Liver (tissue), 9 donors: Measurements from ENCODE around the gene CSNK1G1. TPM values are rescaled to one million over a fixed set of nuclear protein-coding genes. Genes with fewer than 3 reads are reported as not detected.

Source experiments
- DNase-seq: peaks from one replicate; pipeline ENCODE4 v3.0.0-alpha.2; 2017; ENCODE audit warnings: low spot score
- H3K27ac ChIP-seq, 2 donors: one replicate each; pipeline ENCODE4 v1.7.0; 2013; ENCODE audit warnings: inconsistent platforms in 2 of 2, low read length in 2 of 2, control low read depth in 1 of 2, low read depth in 1 of 2, mild to moderate bottlenecking in 1 of 2
- H3K27me3 ChIP-seq, 4 donors: one replicate each; pipeline versions ENCODE4 v1.6.1 to v1.7.0; 2013; ENCODE audit warnings: low read length in 3 of 4, inconsistent platforms in 1 of 4, mild to moderate bottlenecking in 1 of 4, moderate library complexity in 1 of 4; ENCODE audit not compliant: control insufficient read depth in 4 of 4, insufficient read depth in 4 of 4
- H3K36me3 ChIP-seq, 4 donors: one replicate each; pipeline versions ENCODE4 v1.6.1 to v1.7.0; 2013; ENCODE audit warnings: low read length in 3 of 4, mild to moderate bottlenecking in 3 of 4, low read depth in 1 of 4, moderate library complexity in 1 of 4; ENCODE audit not compliant: control insufficient read depth in 4 of 4, insufficient read depth in 3 of 4
- H3K4me1 ChIP-seq, 4 donors: one replicate each; pipeline versions ENCODE4 v1.6.1 to v1.7.0; 2013; ENCODE audit warnings: low read length in 3 of 4, mild to moderate bottlenecking in 3 of 4, moderate library complexity in 1 of 4; ENCODE audit not compliant: control insufficient read depth in 4 of 4, insufficient read depth in 4 of 4
- H3K4me3 ChIP-seq, 3 donors: one replicate each; pipeline versions ENCODE4 v1.6.1 to v1.7.0; 2013; ENCODE audit warnings: low read length in 3 of 3, control low read depth in 1 of 3, low read depth in 1 of 3, mild to moderate bottlenecking in 1 of 3
- H3K9ac ChIP-seq, 2 donors: one replicate each; pipeline ENCODE4 v1.7.0; 2013; ENCODE audit warnings: low read length in 2 of 2, mild to moderate bottlenecking in 2 of 2, moderate library complexity in 2 of 2, control low read depth in 1 of 2, low read depth in 1 of 2
- H3K9me3 ChIP-seq, 4 donors: one replicate each; pipeline versions ENCODE4 v1.6.1 to v1.7.0; 2013; ENCODE audit warnings: low read length in 3 of 4; ENCODE audit not compliant: control insufficient read depth in 4 of 4
- ATF3 ChIP-seq: IDR thresholded peaks from 2 replicates; pipeline ENCODE4 v1.6.1; 2016; ENCODE audit warnings: antibody characterized with exemption
- EGR1 ChIP-seq, 2 donors: IDR thresholded peaks; 2 replicates each; pipeline ENCODE4 v1.6.1; 2016 to 2018; ENCODE audit warnings: antibody characterized with exemption in 2 of 2, low read depth in 2 of 2
- FOXA1 ChIP-seq: IDR thresholded peaks from 2 replicates; pipeline ENCODE4 v1.6.1; 2016; ENCODE audit warnings: antibody characterized with exemption
- FOXA2 ChIP-seq: IDR thresholded peaks from 2 replicates; pipeline ENCODE4 v1.6.1; 2016; ENCODE audit warnings: antibody characterized with exemption
- GABPA ChIP-seq, 2 donors: IDR thresholded peaks in 1 of 2; conservative IDR thresholded peaks in 1 of 2; 2 replicates each; pipeline ENCODE4 v1.6.1; 2016; ENCODE audit warnings: antibody characterized with exemption in 2 of 2, mild to moderate bottlenecking in 1 of 2, moderate library complexity in 1 of 2
- HNF4A ChIP-seq, 2 donors: conservative IDR thresholded peaks; 2 replicates each; pipeline ENCODE4 v1.6.1; 2016; ENCODE audit warnings: antibody characterized with exemption in 2 of 2, mild to moderate bottlenecking in 2 of 2
- HNF4G ChIP-seq: IDR thresholded peaks from 2 replicates; pipeline ENCODE4 v1.6.1; 2016; ENCODE audit warnings: antibody characterized with exemption
- JUND ChIP-seq, 2 donors: IDR thresholded peaks; 2 replicates each; pipeline ENCODE4 v1.6.1; 2016; ENCODE audit warnings: antibody characterized with exemption in 2 of 2
- NR2F2 ChIP-seq: IDR thresholded peaks from 2 replicates; pipeline ENCODE4 v1.6.1; 2016; ENCODE audit warnings: antibody characterized with exemption
- RAD21 ChIP-seq, 2 donors: IDR thresholded peaks; 2 replicates each; pipeline ENCODE4 v1.6.1; 2016; ENCODE audit warnings: antibody characterized with exemption in 2 of 2, mild to moderate bottlenecking in 2 of 2
- RXRA ChIP-seq, 2 donors: IDR thresholded peaks; 2 replicates each; pipeline ENCODE4 v1.6.1; 2017 to 2018; ENCODE audit warnings: antibody characterized with exemption in 2 of 2, mild to moderate bottlenecking in 1 of 2
- SP1 ChIP-seq: IDR thresholded peaks from 2 replicates; pipeline ENCODE4 v1.6.1; 2018; ENCODE audit warnings: antibody characterized with exemption, mild to moderate bottlenecking
- TAF1 ChIP-seq: conservative IDR thresholded peaks from 2 replicates; pipeline ENCODE4 v1.6.1; 2016; ENCODE audit warnings: antibody characterized with exemption, mild to moderate bottlenecking
- YY1 ChIP-seq: IDR thresholded peaks from 2 replicates; pipeline ENCODE4 v1.6.1; 2016; ENCODE audit warnings: antibody characterized with exemption, mild to moderate bottlenecking
- WGBS: extraction: QIAGEN DNeasy Blood & Tissue Kit; methylation state at CpG from one replicate; pipeline ENCODE4 v1.1.7; 2013; 5-methylcytosine and 5-hydroxymethylcytosine counted together
- polyA plus RNA-seq, 2 donors: library from polyadenylated mRNA; stranded (reverse) in 1 of 2; unstranded in 1 of 2; fragments of 200-250 nt in 1 of 2; fragments of >200 nt in 1 of 2; fragmentation: Nextera tagmentation in 1 of 2; extraction: Ambion mirVana in 1 of 2; gene quantifications; one replicate each; pipeline versions ENCODE4 v1.2.1 to v1.2.3, GENCODE V29; 2013 to 2015
- total RNA-seq, 2 donors: library from RNA; depleted of rRNA; stranded (reverse); fragments of >200 nt; gene quantifications; one replicate each; pipeline ENCODE4 v1.2.3, GENCODE V29; 2014
- TF ChIP-seq, protein P1 (sequence below): IDR thresholded peaks from 2 replicates; pipeline ENCODE4 v1.6.1; 2016; ENCODE audit warnings: antibody characterized with exemption, mild to moderate bottlenecking
- TF ChIP-seq, protein P2 (sequence below): IDR thresholded peaks from 2 replicates; pipeline ENCODE4 v1.6.1; 2016; ENCODE audit warnings: antibody characterized with exemption
- TF ChIP-seq, protein P3 (sequence below): fragments of 150-350 bp; IDR thresholded peaks from 2 replicates; pipeline ENCODE4 v1.5.1; 2017; ENCODE audit warnings: improper control_type of control experiment, low read depth, low read length; ENCODE audit not compliant: missing input control
- TF ChIP-seq, protein P4 (sequence below): IDR thresholded peaks from 2 replicates; pipeline ENCODE4 v1.6.1; 2016; ENCODE audit warnings: antibody characterized with exemption
- donor health status: healthy.
- donor health status: healthy.
- donor health status: healthy.
- donor health status: healthy.
- donor health status: healthy.

The CSNK1G1 gene
- total and polyA plus RNA-seq, 4 donors = 1.7 to 9.1 (median 5.8) TPM

DNA sequence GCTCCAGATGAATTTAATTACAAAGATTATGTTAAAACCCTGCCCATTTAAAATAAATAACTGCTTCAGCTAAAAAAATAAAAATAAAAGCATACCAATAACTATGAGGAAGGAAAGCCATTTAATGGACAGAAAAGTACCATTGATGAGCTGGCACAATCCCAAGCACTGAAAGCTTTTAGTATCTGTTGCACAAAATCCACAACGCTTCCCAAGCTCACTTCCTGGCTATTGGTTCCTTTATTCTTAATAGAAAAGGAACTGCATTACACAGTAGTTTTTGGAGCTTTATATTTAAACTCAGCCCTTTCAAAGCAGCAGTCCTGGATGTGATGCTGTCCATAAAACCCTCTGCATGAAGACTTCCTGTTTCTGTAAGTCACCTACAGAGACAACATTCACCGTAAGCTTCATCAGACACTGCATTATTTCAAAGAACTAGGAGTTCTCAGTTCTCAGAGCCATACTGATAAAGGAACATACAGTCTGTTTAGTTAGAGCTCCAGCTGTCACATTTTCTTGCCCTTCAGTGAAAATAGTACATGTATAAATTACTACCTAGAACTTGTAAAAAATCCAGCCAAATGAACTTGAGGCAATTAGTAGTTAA lies 81.5 kb downstream of the CSNK1G1 start:
- DNase-seq = no peak
- H3K4me3 ChIP-seq = no peak overlapping the region
- TF ChIP-seq SP1 (no peak), RXRA (IDR thresholded peaks at IDR 0.05) (no peak), GABPA (IDR thresholded peaks at IDR 0.05 in 1 of 2, conservative IDR thresholded peaks at IDR 0.05 in 1 of 2) (no peak), FOXA2 (no peak), FOXA1 (no peak), TAF1 (no peak), HNF4A (conservative IDR thresholded peaks at IDR 0.05) (no peak), HNF4G (no peak), NR2F2 (no peak), RAD21 (IDR thresholded peaks at IDR 0.05) (no peak), JUND (IDR thresholded peaks at IDR 0.05) (no peak), EGR1 (IDR thresholded peaks at IDR 0.05; ENCODE audit: low read depth in 2 of 2) (no peak), YY1 (no peak), ATF3 (no peak)
- TF ChIP-seq, protein P1, sequence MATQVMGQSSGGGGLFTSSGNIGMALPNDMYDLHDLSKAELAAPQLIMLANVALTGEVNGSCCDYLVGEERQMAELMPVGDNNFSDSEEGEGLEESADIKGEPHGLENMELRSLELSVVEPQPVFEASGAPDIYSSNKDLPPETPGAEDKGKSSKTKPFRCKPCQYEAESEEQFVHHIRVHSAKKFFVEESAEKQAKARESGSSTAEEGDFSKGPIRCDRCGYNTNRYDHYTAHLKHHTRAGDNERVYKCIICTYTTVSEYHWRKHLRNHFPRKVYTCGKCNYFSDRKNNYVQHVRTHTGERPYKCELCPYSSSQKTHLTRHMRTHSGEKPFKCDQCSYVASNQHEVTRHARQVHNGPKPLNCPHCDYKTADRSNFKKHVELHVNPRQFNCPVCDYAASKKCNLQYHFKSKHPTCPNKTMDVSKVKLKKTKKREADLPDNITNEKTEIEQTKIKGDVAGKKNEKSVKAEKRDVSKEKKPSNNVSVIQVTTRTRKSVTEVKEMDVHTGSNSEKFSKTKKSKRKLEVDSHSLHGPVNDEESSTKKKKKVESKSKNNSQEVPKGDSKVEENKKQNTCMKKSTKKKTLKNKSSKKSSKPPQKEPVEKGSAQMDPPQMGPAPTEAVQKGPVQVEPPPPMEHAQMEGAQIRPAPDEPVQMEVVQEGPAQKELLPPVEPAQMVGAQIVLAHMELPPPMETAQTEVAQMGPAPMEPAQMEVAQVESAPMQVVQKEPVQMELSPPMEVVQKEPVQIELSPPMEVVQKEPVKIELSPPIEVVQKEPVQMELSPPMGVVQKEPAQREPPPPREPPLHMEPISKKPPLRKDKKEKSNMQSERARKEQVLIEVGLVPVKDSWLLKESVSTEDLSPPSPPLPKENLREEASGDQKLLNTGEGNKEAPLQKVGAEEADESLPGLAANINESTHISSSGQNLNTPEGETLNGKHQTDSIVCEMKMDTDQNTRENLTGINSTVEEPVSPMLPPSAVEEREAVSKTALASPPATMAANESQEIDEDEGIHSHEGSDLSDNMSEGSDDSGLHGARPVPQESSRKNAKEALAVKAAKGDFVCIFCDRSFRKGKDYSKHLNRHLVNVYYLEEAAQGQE = no peak
- TF ChIP-seq, protein P2, sequence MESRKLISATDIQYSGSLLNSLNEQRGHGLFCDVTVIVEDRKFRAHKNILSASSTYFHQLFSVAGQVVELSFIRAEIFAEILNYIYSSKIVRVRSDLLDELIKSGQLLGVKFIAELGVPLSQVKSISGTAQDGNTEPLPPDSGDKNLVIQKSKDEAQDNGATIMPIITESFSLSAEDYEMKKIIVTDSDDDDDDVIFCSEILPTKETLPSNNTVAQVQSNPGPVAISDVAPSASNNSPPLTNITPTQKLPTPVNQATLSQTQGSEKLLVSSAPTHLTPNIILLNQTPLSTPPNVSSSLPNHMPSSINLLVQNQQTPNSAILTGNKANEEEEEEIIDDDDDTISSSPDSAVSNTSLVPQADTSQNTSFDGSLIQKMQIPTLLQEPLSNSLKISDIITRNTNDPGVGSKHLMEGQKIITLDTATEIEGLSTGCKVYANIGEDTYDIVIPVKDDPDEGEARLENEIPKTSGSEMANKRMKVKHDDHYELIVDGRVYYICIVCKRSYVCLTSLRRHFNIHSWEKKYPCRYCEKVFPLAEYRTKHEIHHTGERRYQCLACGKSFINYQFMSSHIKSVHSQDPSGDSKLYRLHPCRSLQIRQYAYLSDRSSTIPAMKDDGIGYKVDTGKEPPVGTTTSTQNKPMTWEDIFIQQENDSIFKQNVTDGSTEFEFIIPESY = no peak
- TF ChIP-seq, protein P3, sequence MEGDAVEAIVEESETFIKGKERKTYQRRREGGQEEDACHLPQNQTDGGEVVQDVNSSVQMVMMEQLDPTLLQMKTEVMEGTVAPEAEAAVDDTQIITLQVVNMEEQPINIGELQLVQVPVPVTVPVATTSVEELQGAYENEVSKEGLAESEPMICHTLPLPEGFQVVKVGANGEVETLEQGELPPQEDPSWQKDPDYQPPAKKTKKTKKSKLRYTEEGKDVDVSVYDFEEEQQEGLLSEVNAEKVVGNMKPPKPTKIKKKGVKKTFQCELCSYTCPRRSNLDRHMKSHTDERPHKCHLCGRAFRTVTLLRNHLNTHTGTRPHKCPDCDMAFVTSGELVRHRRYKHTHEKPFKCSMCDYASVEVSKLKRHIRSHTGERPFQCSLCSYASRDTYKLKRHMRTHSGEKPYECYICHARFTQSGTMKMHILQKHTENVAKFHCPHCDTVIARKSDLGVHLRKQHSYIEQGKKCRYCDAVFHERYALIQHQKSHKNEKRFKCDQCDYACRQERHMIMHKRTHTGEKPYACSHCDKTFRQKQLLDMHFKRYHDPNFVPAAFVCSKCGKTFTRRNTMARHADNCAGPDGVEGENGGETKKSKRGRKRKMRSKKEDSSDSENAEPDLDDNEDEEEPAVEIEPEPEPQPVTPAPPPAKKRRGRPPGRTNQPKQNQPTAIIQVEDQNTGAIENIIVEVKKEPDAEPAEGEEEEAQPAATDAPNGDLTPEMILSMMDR = no peak
- TF ChIP-seq, protein P4, sequence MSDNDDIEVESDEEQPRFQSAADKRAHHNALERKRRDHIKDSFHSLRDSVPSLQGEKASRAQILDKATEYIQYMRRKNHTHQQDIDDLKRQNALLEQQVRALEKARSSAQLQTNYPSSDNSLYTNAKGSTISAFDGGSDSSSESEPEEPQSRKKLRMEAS = no peak
- H3K9ac ChIP-seq = no peak overlapping the region
- no peaks in the 10 kb centered on the region for H3K27me3 ChIP-seq
- H3K27ac ChIP-seq = no peak overlapping the region
- no peaks in the 10 kb centered on the region for H3K4me1 ChIP-seq
- H3K36me3 ChIP-seq = no peaks in the 10 kb centered on the region
- 63% methylated on average over 2 of the region's 2 CpGs for WGBS
- H3K9me3 ChIP-seq = no peaks in the 10 kb centered on the region
